OCI-LY7 (cell line): ENCODE results near the gene GGT6. TPM values are rescaled to one million over a fixed set of nuclear protein-coding genes. Genes with fewer than 3 reads are reported as not detected.

Experiments used
- BruUV-seq: library from RNA; stranded (reverse); fragments of 400-500 nt; replicated peaks from 2 replicates; lab custom pipeline; 2021; lab: Mats Ljungman, UMichigan
- CTCF ChIA-PET: fragments of 300-600 bp; sonication (Branson Sonifier 250); formaldehyde crosslinking; loops from one replicate; lab custom pipeline; 2022; ENCODE audit warnings: antibody characterized with exemption; ENCODE audit not compliant: unreplicated experiment; lab: Charles Lee
- POLR2A ChIA-PET: fragments of 300-600 bp; sonication (Branson Sonifier 250); formaldehyde crosslinking; loops from one replicate; lab custom pipeline; 2022; ENCODE audit warnings: antibody characterized with exemption; lab: Charles Lee
- DNase-seq: peaks from one replicate; pipeline ENCODE4 v3.0.0-alpha.2; 2015; ENCODE audit warnings: low spot score
- H2AFZ ChIP-seq: fragments of 200-600 bp; sonication (generic), shearing (Covaris generic); 2 replicates; pipeline ENCODE4 v1.6.1; 2014; ENCODE audit warnings: mild to moderate bottlenecking, antibody characterized with exemption, low read length, moderate library complexity
- H3K27ac ChIP-seq: fragments of 200-600 bp; sonication (generic); 2 replicates; pipeline ENCODE4 v1.5.1; 2014; ENCODE audit warnings: mixed run types, low read depth, mild to moderate bottlenecking, moderate library complexity, low read length, inconsistent platforms; ENCODE audit not compliant: poor library complexity, severe bottlenecking
- H3K36me3 ChIP-seq: fragments of 200-600 bp; sonication (generic); 2 replicates; pipeline ENCODE4 v1.6.1; 2014; ENCODE audit warnings: mild to moderate bottlenecking, antibody characterized with exemption, low read length, moderate library complexity, mixed read lengths; ENCODE audit not compliant: insufficient read depth
- H3K4me1 ChIP-seq: fragments of 200-600 bp; sonication (generic); 2 replicates; pipeline ENCODE4 v1.5.1; 2014; ENCODE audit warnings: mild to moderate bottlenecking, low read length; ENCODE audit not compliant: insufficient read depth, poor library complexity, severe bottlenecking
- H3K4me2 ChIP-seq: fragments of 200-600 bp; sonication (generic); 2 replicates; pipeline ENCODE4 v1.6.1; 2014; ENCODE audit warnings: mild to moderate bottlenecking, low read length
- H3K4me3 ChIP-seq: fragments of 200-600 bp; sonication (generic); 2 replicates; pipeline ENCODE4 v1.5.1; 2014; ENCODE audit warnings: mild to moderate bottlenecking, low read depth, low read length; ENCODE audit not compliant: poor library complexity, severe bottlenecking
- H3K79me2 ChIP-seq: fragments of 200-600 bp; sonication (generic); 2 replicates; pipeline ENCODE4 v1.6.1; 2016; ENCODE audit warnings: low read depth, mild to moderate bottlenecking, low read length, moderate library complexity, mixed read lengths; ENCODE audit not compliant: insufficient read depth
- H3K9me2 ChIP-seq: fragments of 200-600 bp; sonication (generic); 2 replicates; pipeline ENCODE4 v1.6.1; 2016; ENCODE audit warnings: mild to moderate bottlenecking, low read length, mixed read lengths; ENCODE audit not compliant: insufficient read depth
- H3K9me3 ChIP-seq: fragments of 200-600 bp; sonication (generic); 2 replicates; pipeline ENCODE4 v1.6.1; 2014; ENCODE audit warnings: mild to moderate bottlenecking, mixed run types, low read length, mixed read lengths
- H4K20me1 ChIP-seq: fragments of 200-600 bp; sonication (generic); 2 replicates; pipeline ENCODE4 v1.6.1; 2014; ENCODE audit warnings: mild to moderate bottlenecking, antibody characterized with exemption, low read length, moderate library complexity, mixed read lengths; ENCODE audit not compliant: insufficient read depth
- EZH2phosphoT487 ChIP-seq: fragments of 200-600 bp; sonication (generic); IDR thresholded peaks from 2 replicates; pipeline ENCODE4 v1.6.1; 2018; ENCODE audit warnings: low read depth, borderline replicate concordance, mild to moderate bottlenecking, mixed run types, antibody characterized with exemption, low read length, moderate library complexity, mixed read lengths
- intact Hi-C: fragments of 100-400 bp; cut with micrococcal nuclease; formaldehyde crosslinking; loops from one replicate; pipeline ENCODE4 v1.10.0; 2022; ENCODE audit not compliant: unreplicated experiment
- total RNA-seq, 2 experiments: library from RNA; depleted of rRNA in 1 of 2; stranded (reverse); fragments of >200 nt in 1 of 2; shearing (Covaris generic) in 1 of 2; gene quantifications; 2 replicates each; pipeline ENCODE4 v1.2.3, GENCODE V29; 2014 to 2022
- TF ChIP-seq, protein P1 (sequence below): fragments of 200-600 bp; sonication (generic); conservative IDR thresholded peaks from 2 replicates; pipeline ENCODE4 v1.5.1; 2014; ENCODE audit warnings: mild to moderate bottlenecking, antibody characterized with exemption, low read length, moderate library complexity, mixed read lengths

GGT6 gene
- total RNA-seq, 2 experiments from 2014 or later: not detected

DNA sequence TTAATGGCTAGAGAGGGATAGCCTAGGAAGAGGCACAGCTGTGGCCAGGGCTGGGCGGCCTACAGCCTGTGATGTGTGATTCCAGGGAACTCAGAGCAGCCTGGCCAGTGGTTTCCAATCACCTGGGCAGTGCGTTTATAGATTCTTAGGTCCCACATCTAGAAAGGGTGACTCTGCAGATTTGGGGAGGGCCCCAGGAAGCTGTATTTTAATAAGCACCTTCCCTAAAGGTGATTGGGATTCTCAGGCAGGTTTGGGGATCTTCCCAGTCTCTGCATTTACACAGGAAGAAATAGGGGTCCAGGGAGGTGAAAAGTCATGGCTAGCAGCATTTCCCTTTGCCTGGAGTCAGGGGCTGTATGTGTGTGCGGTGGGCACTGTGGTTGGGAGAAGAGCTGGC is 52.2 kb downstream of the GGT6 start:
- BruUV-seq: no TSS peak
- intact Hi-C loops: no loop called here
- H3K4me2 ChIP-seq: no peak overlapping the region
- ChIA-PET CTCF (no interaction called here), POLR2A (no interaction called here)
- peaks cover 28% of the 10 kb centered on the region for H3K4me1 ChIP-seq
- no peak overlapping the region for H2AFZ ChIP-seq
- TF ChIP-seq EZH2phosphoT487: no peak
- TF ChIP-seq, protein P1, sequence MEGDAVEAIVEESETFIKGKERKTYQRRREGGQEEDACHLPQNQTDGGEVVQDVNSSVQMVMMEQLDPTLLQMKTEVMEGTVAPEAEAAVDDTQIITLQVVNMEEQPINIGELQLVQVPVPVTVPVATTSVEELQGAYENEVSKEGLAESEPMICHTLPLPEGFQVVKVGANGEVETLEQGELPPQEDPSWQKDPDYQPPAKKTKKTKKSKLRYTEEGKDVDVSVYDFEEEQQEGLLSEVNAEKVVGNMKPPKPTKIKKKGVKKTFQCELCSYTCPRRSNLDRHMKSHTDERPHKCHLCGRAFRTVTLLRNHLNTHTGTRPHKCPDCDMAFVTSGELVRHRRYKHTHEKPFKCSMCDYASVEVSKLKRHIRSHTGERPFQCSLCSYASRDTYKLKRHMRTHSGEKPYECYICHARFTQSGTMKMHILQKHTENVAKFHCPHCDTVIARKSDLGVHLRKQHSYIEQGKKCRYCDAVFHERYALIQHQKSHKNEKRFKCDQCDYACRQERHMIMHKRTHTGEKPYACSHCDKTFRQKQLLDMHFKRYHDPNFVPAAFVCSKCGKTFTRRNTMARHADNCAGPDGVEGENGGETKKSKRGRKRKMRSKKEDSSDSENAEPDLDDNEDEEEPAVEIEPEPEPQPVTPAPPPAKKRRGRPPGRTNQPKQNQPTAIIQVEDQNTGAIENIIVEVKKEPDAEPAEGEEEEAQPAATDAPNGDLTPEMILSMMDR: no peak
- no peaks in the 10 kb centered on the region for H3K9me3 ChIP-seq
- no peak overlapping the region for H3K4me3 ChIP-seq
- no peaks in the 10 kb centered on the region for H3K79me2 ChIP-seq
- no peak overlapping the region for H3K27ac ChIP-seq
- H3K9me2 ChIP-seq: no peaks in the 10 kb centered on the region
- no peaks in the 10 kb centered on the region for H3K36me3 ChIP-seq
- H4K20me1 ChIP-seq: no peaks in the 10 kb centered on the region
- no peak for DNase-seq

DNA sequence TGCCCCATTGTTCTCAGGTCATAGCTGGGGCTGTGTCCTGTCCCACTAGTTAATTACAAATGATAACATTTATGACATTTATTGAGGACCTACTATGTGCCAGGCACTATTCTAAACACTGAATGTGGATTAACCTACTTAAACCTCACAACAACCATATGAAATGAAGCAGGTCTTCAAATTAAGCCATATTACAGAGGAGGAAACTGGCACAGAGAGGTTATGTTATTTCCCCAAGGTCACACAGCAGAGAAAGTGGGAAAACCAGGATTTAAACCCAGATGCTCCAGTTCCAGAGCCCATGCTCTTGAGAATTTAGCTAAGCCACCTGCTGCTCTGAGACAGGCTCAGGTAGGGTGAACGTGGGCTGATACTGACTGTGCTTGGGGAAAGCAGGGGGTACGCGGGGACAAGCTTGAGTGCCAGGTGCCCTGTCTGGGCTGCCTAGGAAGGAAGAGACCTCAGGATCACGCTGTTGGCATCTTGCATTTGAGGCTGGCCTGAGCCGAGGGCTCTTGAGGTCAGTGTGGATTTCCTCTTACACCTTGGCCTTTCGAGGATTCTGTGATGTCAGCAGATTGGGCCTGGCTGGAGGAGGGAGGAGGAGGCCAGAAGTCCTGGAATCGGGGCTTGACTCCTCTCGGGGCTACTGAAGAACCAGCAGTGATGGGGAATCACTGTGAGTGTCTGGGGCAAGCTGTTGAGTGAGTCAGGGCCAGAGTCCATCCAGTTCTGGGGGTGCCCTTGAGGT is 52.8 kb downstream of the GGT6 start:
- Histone ChIP-seq H3K9me3 (no peaks in the 10 kb centered on the region), H2AFZ (no peak overlapping the region), H3K9me2 (no peaks in the 10 kb centered on the region), H3K4me1 (peaks cover 28% of the 10 kb centered on the region), H3K79me2 (no peaks in the 10 kb centered on the region), H3K36me3 (no peaks in the 10 kb centered on the region), H3K4me3 (no peak overlapping the region), H3K4me2 (no peak overlapping the region), H4K20me1 (no peaks in the 10 kb centered on the region), H3K27ac (no peak overlapping the region)
- DNase-seq: no peak
- POLR2A ChIA-PET: interaction anchor here (1.0 kb wide), 1 partner anchor 13 kb away, joined by 3 read pairs; no protein-coding TSS in a partner anchor
- intact Hi-C loops: no loop called here
- BruUV-seq: no TSS peak
- CTCF ChIA-PET: no interaction called here
- no peak for TF ChIP-seq EZH2phosphoT487
- TF ChIP-seq, protein P1: no peak

Other genes starting within 250 kb of the GGT6 start
- 115 and 124 TPM in 2 replicates for gene UBE2G1, start 193.9 kb downstream of the GGT6 start, total RNA-seq (2014; rRNA removed; shearing (Covaris generic))
- 216 and 222 TPM in 2 replicates for gene UBE2G1, start 193.9 kb downstream of the GGT6 start, total RNA-seq (2022)
- 43.8 and 51.2 TPM in 2 replicates for gene SPNS3, start 126.6 kb downstream of the GGT6 start, total RNA-seq (2014; rRNA removed; shearing (Covaris generic))
- 52.3 and 54.6 TPM in 2 replicates for gene SPNS3, start 126.6 kb downstream of the GGT6 start, total RNA-seq (2022)
- 1.1 and 5.4 TPM in 2 replicates for gene SPNS2, start 61.7 kb downstream of the GGT6 start, total RNA-seq (2014; rRNA removed; shearing (Covaris generic))
- 1.6 TPM in 2 replicates for gene SPNS2, start 61.7 kb downstream of the GGT6 start, total RNA-seq (2022)
- 137 and 142 TPM in 2 replicates for gene MYBBP1A, start 5.2 kb downstream of the GGT6 start, total RNA-seq (2014; rRNA removed; shearing (Covaris generic))
- 106 and 131 TPM in 2 replicates for gene MYBBP1A, start 5.2 kb downstream of the GGT6 start, total RNA-seq (2022)
- not detected in 2 replicates for gene SMTNL2, start 24.0 kb upstream of the GGT6 start, total RNA-seq (2014; rRNA removed; shearing (Covaris generic))
- gene SMTNL2, start 24.0 kb upstream of the GGT6 start, total RNA-seq (2022): not detected in 2 replicates
- not detected in 2 replicates for gene ALOX15, start 81.1 kb upstream of the GGT6 start, total RNA-seq (2014; rRNA removed; shearing (Covaris generic))
- gene ALOX15, start 81.1 kb upstream of the GGT6 start, total RNA-seq (2022): 1.8 TPM in 2 replicates
- 28.2 and 36.8 TPM in 2 replicates for gene PELP1, start 143.6 kb upstream of the GGT6 start, total RNA-seq (2014; rRNA removed; shearing (Covaris generic))
- gene PELP1, start 143.6 kb upstream of the GGT6 start, total RNA-seq (2022): 104 and 113 TPM in 2 replicates
- gene ARRB2, start 150.1 kb upstream of the GGT6 start, total RNA-seq (2014; rRNA removed; shearing (Covaris generic)): 49.8 and 56.7 TPM in 2 replicates
- 84.9 and 96.1 TPM in 2 replicates for gene ARRB2, start 150.1 kb upstream of the GGT6 start, total RNA-seq (2022)
- gene MED11, start 170.9 kb upstream of the GGT6 start, total RNA-seq (2014; rRNA removed; shearing (Covaris generic)): 35.3 and 35.9 TPM in 2 replicates
- 19.0 and 19.2 TPM in 2 replicates for gene MED11, start 170.9 kb upstream of the GGT6 start, total RNA-seq (2022)
- gene ZMYND15, start 179.3 kb upstream of the GGT6 start, total RNA-seq (2014; rRNA removed; shearing (Covaris generic)): not detected in 2 replicates
- gene ZMYND15, start 179.3 kb upstream of the GGT6 start, total RNA-seq (2022): not detected in 2 replicates
- gene CXCL16, start 179.4 kb upstream of the GGT6 start, total RNA-seq (2014; rRNA removed; shearing (Covaris generic)): not detected in 2 replicates
- not detected in 2 replicates for gene CXCL16, start 179.4 kb upstream of the GGT6 start, total RNA-seq (2022)
- not detected in 2 replicates for gene TM4SF5, start 211.3 kb upstream of the GGT6 start, total RNA-seq (2014; rRNA removed; shearing (Covaris generic))
- not detected in 2 replicates for gene TM4SF5, start 211.3 kb upstream of the GGT6 start, total RNA-seq (2022)
- not detected in 2 replicates for gene VMO1, start 225.8 kb upstream of the GGT6 start, total RNA-seq (2014; rRNA removed; shearing (Covaris generic))
- gene VMO1, start 225.8 kb upstream of the GGT6 start, total RNA-seq (2022): 0.55 TPM in 1 of 2 replicates, not detected in the other
- not detected in 2 replicates for gene GLTPD2, start 228.4 kb upstream of the GGT6 start, total RNA-seq (2014; rRNA removed; shearing (Covaris generic))
- gene GLTPD2, start 228.4 kb upstream of the GGT6 start, total RNA-seq (2022): not detected in 2 replicates
- 144 and 155 TPM in 2 replicates for gene PSMB6, start 235.6 kb upstream of the GGT6 start, total RNA-seq (2014; rRNA removed; shearing (Covaris generic))
- 111 and 137 TPM in 2 replicates for gene PSMB6, start 235.6 kb upstream of the GGT6 start, total RNA-seq (2022)
- 6.6 and 10.2 TPM in 2 replicates for gene PLD2, start 246.6 kb upstream of the GGT6 start, total RNA-seq (2014; rRNA removed; shearing (Covaris generic))
- 13.5 and 18.7 TPM in 2 replicates for gene PLD2, start 246.6 kb upstream of the GGT6 start, total RNA-seq (2022)